H1 (cell line): ENCODE measurements around the gene HSF5. TPM values are rescaled to one million over a fixed set of nuclear protein-coding genes. Genes with fewer than 3 reads are reported as not detected.

Experiments
- BACH1 ChIP-seq: IDR thresholded peaks from 2 replicates; pipeline ENCODE4 v1.6.1; 2012; ENCODE audit warnings: low read length, improper control_type of control experiment
- HDAC2 ChIP-seq, 2 experiments: fragments of 300-600 bp in 1 of 2; sonication (generic) in 1 of 2; IDR thresholded peaks; 2 replicates each; pipeline ENCODE4 v1.6.1; 2011 to 2012; ENCODE audit warnings: low read depth in 2 of 2, low read length in 2 of 2, mild to moderate bottlenecking in 2 of 2, moderate library complexity in 2 of 2, borderline replicate concordance in 1 of 2, inconsistent platforms in 1 of 2
- HDAC6 ChIP-seq: IDR thresholded peaks from one replicate; pipeline ENCODE4 v1.7.1; 2012; ENCODE audit warnings: low read depth, mild to moderate bottlenecking, inconsistent platforms, low read length, moderate library complexity
- POLR2AphosphoS5 ChIP-seq: IDR thresholded peaks from 2 replicates; pipeline ENCODE4 v1.6.1; 2011; ENCODE audit warnings: low read depth, low read length
- RNF2 ChIP-seq: fragments of 200-900, 300-1000 bp; sonication (generic); IDR thresholded peaks from 2 replicates; pipeline ENCODE4 v1.7.1; 2016; ENCODE audit warnings: borderline replicate concordance, low read depth, mild to moderate bottlenecking, antibody characterized with exemption, low read length; ENCODE audit not compliant: poor library complexity, severe bottlenecking; ENCODE audit errors: missing control alignments
- SUZ12 ChIP-seq: fragments of 200-600 bp; sonication (generic); IDR thresholded peaks from 2 replicates; pipeline ENCODE4 v1.6.1; 2012; ENCODE audit warnings: mild to moderate bottlenecking, inconsistent platforms, low read length, moderate library complexity, mixed read lengths
- TAF7 ChIP-seq: optimal IDR thresholded peaks from 2 replicates; pipeline ENCODE3; 2011; ENCODE audit warnings: low read depth, mild to moderate bottlenecking, inconsistent platforms, low read length, moderate library complexity, borderline replicate concordance
- polyA plus RNA-seq, 7 experiments: library from polyadenylated mRNA; depleted of rRNA in 3 of 7; stranded (reverse) in 5 of 7; unstranded in 2 of 7; fragments of >200 nt in 5 of 7; fragments of 200-250 nt in 2 of 7; gene quantifications; 1 replicate in 5 of 7; 2 replicates in 1 of 7; 4 replicates in 1 of 7; pipeline versions ENCODE4 v1.2.1 to v1.2.3, GENCODE V29; 2011 to 2013; ENCODE audit warnings: missing spikeins in 2 of 7, mixed read lengths in 2 of 7
- total RNA-seq: library from RNA; stranded (reverse); fragmentation: NEBNext Ultra II Directional; extraction: Animal tissue kit (Norgen Biotek cat#: 25700); gene quantifications from 2 replicates; pipeline ENCODE4 v1.2.1, GENCODE V29; 2021

The HSF5 gene
- total and polyA plus RNA-seq, 2 of the 8 experiments (the other 6 are each of a cell fraction or from before 2014, with no cell fraction given): not detected

DNA sequence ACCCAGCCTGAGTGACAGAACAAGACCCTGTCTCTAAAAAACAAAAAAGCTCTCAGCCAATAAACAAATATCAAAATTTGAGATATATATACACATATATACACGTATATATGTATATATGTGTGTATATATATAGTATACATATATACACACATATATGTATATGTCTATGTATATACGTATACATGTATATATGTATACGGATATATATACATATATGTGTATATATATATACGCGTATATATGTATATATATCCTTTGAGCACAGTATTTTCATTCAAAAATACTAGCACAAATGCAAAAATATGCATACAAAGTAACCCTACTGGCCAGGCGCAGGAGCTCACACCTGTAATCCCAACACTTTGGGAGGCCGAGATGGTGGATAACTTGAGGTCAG, 13.2 kb upstream of the HSF5 start (continued):
- TF ChIP-seq HDAC2 (IDR thresholded peaks at IDR 0.05; ENCODE audit: borderline replicate concordance in 1 of 2, low read depth in 2 of 2, low read length in 2 of 2) (no peak), TAF7 (no peak), BACH1 (no peak), RNF2 (no peak), POLR2AphosphoS5 (no peak), SUZ12 (no peak), HDAC6 (no peak)
- TF ChIP-seq, all 59 proteins: peak for 0
